Measurements from ENCODE around the gene SPNS3. TPM values are rescaled to one million over a fixed set of nuclear protein-coding genes. Genes with fewer than 3 reads are reported as not detected.

Gene SPNS3
- total and polyA plus RNA-seq, 9 of the 15 experiments (the other 6 are each of a cell fraction or from before 2014, with no cell fraction given): not detected

- Histone ChIP-seq H3K4me3 (no peak overlapping the region), H3K9me1 (ENCODE audit: control insufficient read depth, insufficient read depth, low read length) (no peaks in the 10 kb centered on the region), H3K9me3 (replicated peaks; ENCODE audit: control insufficient read depth, insufficient read depth, low read depth, low read length) (no peaks in the 10 kb centered on the region), H3K27ac (ENCODE audit: extremely low read depth, low read depth, low read length) (no peak overlapping the region), H3K4me1 (replicated peaks in 1 of 2; ENCODE audit: control insufficient read depth in 2 of 2, insufficient read depth in 2 of 2, low read length in 2 of 2) (peaks cover 5 to 22% of the 10 kb centered on the region in 2 experiments; a peak in 4 of 5 replicates), H2AFZ (ENCODE audit: low read depth, low read length) (no peak overlapping the region), H3K79me2 (ENCODE audit: control insufficient read depth, insufficient read depth, low read length) (no peaks in the 10 kb centered on the region), H3K27me3 (ENCODE audit: control insufficient read depth in 2 of 2, insufficient read depth in 2 of 2, low read length in 2 of 2) (peaks cover 0 to 73% of the 10 kb centered on the region in 2 experiments; a peak in 2 of 5 replicates), H4K20me1 (replicated peaks; ENCODE audit: control insufficient read depth, insufficient read depth, low read length) (peaks cover 5% of the 10 kb centered on the region), H3K4me2 (ENCODE audit: insufficient read depth, low read length) (no peak overlapping the region), H3K36me3 (ENCODE audit: control insufficient read depth, insufficient read depth, low read length) (no peaks in the 10 kb centered on the region), H3K9ac (ENCODE audit: insufficient read depth in 1 of 2, low read depth in 2 of 2, low read length in 2 of 2) (no peak overlapping the region)
- FAIRE-seq (no peak), ATAC-seq (no peak), DNase-seq (ENCODE audit: extremely low read depth in 1 of 4, low spot score in 3 of 4) (no peak)
- no TSS peak for BruUV-seq (replicated peaks)
- WGBS (ENCODE audit: insufficient coverage, low coverage, missing lambda C conversion rate): 14% methylated on average over 4 of the region's 8 CpGs
- CTCF ChIA-PET (ENCODE audit: low intra/inter-chr PET ratio): no interaction called here
- POLR2A ChIA-PET: no interaction called here
- intact Hi-C loops (cut with micrococcal nuclease): no loop called here
- in situ Hi-C loops (cut with MboI): no loop called here
- TF ChIP-seq RBM14 (IDR thresholded peaks at IDR 0.05; ENCODE audit: borderline replicate concordance, insufficient read depth, low read depth, low read length) (no peak), PHF21A (IDR thresholded peaks at IDR 0.05; ENCODE audit: borderline replicate concordance, low read depth) (no peak), CHAMP1 (IDR thresholded peaks at IDR 0.05) (no peak), ZNF41 (CRISPR knock-in tag; conservative IDR thresholded peaks at IDR 0.05) (no peak), RBM25 (IDR thresholded peaks at IDR 0.05; ENCODE audit: low read depth, low read length, severe bottlenecking) (peak; percentile 91), MAFK (IDR thresholded peaks at IDR 0.05; ENCODE audit: low read length) (no peak), LEF1 (IDR thresholded peaks at IDR 0.05) (no peak), CBX1 (IDR thresholded peaks at IDR 0.05; ENCODE audit: low read depth) (0 out of 2 replicates have a peak, but pooled peaks have one; percentile 38), ZBTB40 (IDR thresholded peaks at IDR 0.05) (no peak), ZBTB40 (CRISPR knock-in tag; IDR thresholded peaks at IDR 0.05) (no peak), STAT5B (CRISPR knock-in tag; IDR thresholded peaks at IDR 0.05) (no peak), ZNF316 (IDR thresholded peaks at IDR 0.05) (peak; percentile 74)
Measured at GRCh38 chr17:4507361-4508111, 73.8 kb downstream of the SPNS3 start.

Data from K562 (cell line).